ENCODE results near the gene HIGD1A. TPM values are rescaled to one million over a fixed set of nuclear protein-coding genes. Genes with fewer than 3 reads are reported as not detected.
A peak's percentile ranks its signal among the peaks of the same experiment; 100 is the strongest.

The HIGD1A gene
- total and polyA plus RNA-seq, 9 of the 15 experiments (the other 6 are each of a cell fraction or from before 2014, with no cell fraction given): 165 to 1,185 (median 333) TPM

DNA sequence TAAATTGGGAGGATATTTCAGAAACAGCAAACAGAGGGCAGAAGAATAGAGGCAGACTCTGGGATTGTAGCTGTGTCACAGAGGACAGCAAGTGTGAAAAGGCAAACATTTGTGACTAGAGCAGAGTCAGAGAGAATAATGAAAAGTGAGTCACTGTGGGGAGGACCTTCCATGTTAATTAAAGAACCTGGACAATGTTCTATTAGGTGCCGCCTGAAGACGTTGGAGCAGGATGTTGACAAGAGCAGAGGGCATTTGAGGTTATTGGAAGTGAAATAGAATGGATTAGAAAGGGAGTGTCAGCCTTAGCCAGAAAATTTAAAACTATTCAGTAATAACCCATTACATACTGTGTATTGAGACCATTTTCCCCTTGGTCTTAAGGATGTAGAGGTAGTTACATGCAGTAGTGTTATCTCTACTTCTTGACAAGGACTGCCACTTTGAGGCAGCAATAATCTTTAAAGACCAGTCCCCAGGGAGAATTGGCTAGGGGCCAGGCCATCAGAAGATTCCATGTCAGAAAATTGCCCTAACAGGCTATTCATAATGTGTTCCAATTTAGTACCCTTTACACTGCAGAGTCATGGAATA is 10.7 kb upstream of the HIGD1A start:
- Histone ChIP-seq H3K27me3 (ENCODE audit: control insufficient read depth in 2 of 2, insufficient read depth in 2 of 2, low read length in 2 of 2) (0 out of 5 replicates have a peak, but pooled peaks cover 0 to 4% of the 10 kb centered on the region in 2 experiments), H3K36me3 (ENCODE audit: control insufficient read depth, insufficient read depth, low read length) (no peaks in the 10 kb centered on the region), H2AFZ (ENCODE audit: low read depth, low read length) (no peak overlapping the region), H3K4me2 (ENCODE audit: insufficient read depth, low read length) (peak overlapping the region; percentile 5; the same call in 1 of the 2 replicates), H3K27ac (ENCODE audit: extremely low read depth, low read depth, low read length) (no peak overlapping the region), H3K9me3 (replicated peaks; ENCODE audit: control insufficient read depth, insufficient read depth, low read depth, low read length) (peaks cover 7% of the 10 kb centered on the region), H3K4me3 (no peak overlapping the region), H3K9me1 (ENCODE audit: control insufficient read depth, insufficient read depth, low read length) (no peaks in the 10 kb centered on the region), H3K9ac (ENCODE audit: insufficient read depth in 1 of 2, low read depth in 2 of 2, low read length in 2 of 2) (no peak overlapping the region), H3K4me1 (replicated peaks in 1 of 2; ENCODE audit: control insufficient read depth in 2 of 2, insufficient read depth in 2 of 2, low read length in 2 of 2) (peaks cover 4 to 21% of the 10 kb centered on the region in 2 experiments; a peak in 4 of 5 replicates), H3K79me2 (ENCODE audit: control insufficient read depth, insufficient read depth, low read length) (no peaks in the 10 kb centered on the region), H4K20me1 (replicated peaks; ENCODE audit: control insufficient read depth, insufficient read depth, low read length) (no peaks in the 10 kb centered on the region)
- ChIA-PET CTCF (ENCODE audit: low intra/inter-chr PET ratio) (no interaction called here), POLR2A (interaction anchor here (0.9 to 3.1 kb wide), 3 partner anchors 9 to 19 kb away, joined by 3 to 19 read pairs (median 4); partner anchors contain the start of gene HIGD1A)
- DNase-seq (ENCODE audit: extremely low read depth in 1 of 4, low spot score in 3 of 4) (peak in 2 of 4 experiments; percentile 82 to 89), FAIRE-seq (peak; percentile 87), ATAC-seq (peak; percentile 70)
- intact Hi-C loops (cut with micrococcal nuclease) (no loop called here), in situ Hi-C loops (cut with MboI) (no loop called here)
- BruUV-seq (replicated peaks): no TSS peak
- 44% methylated on average over 2 of the region's 2 CpGs for WGBS (ENCODE audit: insufficient coverage, low coverage, missing lambda C conversion rate)
- TF ChIP-seq SOX6 (IDR thresholded peaks at IDR 0.05) (0 out of 2 replicates have a peak, but pooled peaks have one; percentile 22), ZNF766 (CRISPR knock-in tag; conservative IDR thresholded peaks at IDR 0.05) (no peak), PCBP1 (IDR thresholded peaks at IDR 0.05; ENCODE audit: low read depth, low read length, poor library complexity, severe bottlenecking) (no peak), NUFIP1 (IDR thresholded peaks at IDR 0.05; ENCODE audit: partially characterized antibody) (no peak), FOXM1 (IDR thresholded peaks at IDR 0.05; ENCODE audit: low read depth) (no peak), FOXM1 (CRISPR knock-in tag; IDR thresholded peaks at IDR 0.05; ENCODE audit: low read depth) (no peak), CREM (IDR thresholded peaks at IDR 0.05; ENCODE audit: low read depth) (peak; percentile 37; the same call in 1 of the 2 replicates), RAD21 (CRISPR knock-in tag; conservative IDR thresholded peaks at IDR 0.05 in 1 of 2, IDR thresholded peaks at IDR 0.05 in 1 of 2) (peak in 1 of 2 experiments; percentile 33; a peak in 2 of 4 replicates), SP2 (IDR thresholded peaks at IDR 0.05; ENCODE audit: extremely low read depth, low read depth, low read length, poor library complexity, severe bottlenecking) (no peak), CBFA2T2 (conservative IDR thresholded peaks at IDR 0.05) (peak; percentile 35), RBM39 (optimal IDR thresholded peaks at IDR 0.05; ENCODE audit: low read depth, low read length) (no peak), ESRRA (IDR thresholded peaks at IDR 0.05; ENCODE audit: borderline replicate concordance, low read depth) (no peak), ZNF644 (tag; IDR thresholded peaks at IDR 0.05; ENCODE audit: low read depth) (no peak), GATA2 (CRISPR knock-in tag; IDR thresholded peaks at IDR 0.05) (0 out of 2 replicates have a peak, but pooled peaks have one; percentile 45), SIRT6 (IDR thresholded peaks at IDR 0.05; ENCODE audit: low read depth, low read length) (no peak), FIP1L1 (IDR thresholded peaks at IDR 0.05; ENCODE audit: low read depth, low read length, poor library complexity, severe bottlenecking) (no peak), MCM2 (IDR thresholded peaks at IDR 0.05; ENCODE audit: low read depth) (no peak), NFIX (CRISPR knock-in tag; IDR thresholded peaks at IDR 0.05; ENCODE audit: low read depth) (peak; percentile 69), NCOR1 (IDR thresholded peaks at IDR 0.05) (peak; percentile 31; the same call in 1 of the 2 replicates)
- TF ChIP-seq, protein P1, sequence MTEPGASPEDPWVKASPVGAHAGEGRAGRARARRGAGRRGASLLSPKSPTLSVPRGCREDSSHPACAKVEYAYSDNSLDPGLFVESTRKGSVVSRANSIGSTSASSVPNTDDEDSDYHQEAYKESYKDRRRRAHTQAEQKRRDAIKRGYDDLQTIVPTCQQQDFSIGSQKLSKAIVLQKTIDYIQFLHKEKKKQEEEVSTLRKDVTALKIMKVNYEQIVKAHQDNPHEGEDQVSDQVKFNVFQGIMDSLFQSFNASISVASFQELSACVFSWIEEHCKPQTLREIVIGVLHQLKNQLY (CRISPR knock-in tag; conservative IDR thresholded peaks at IDR 0.05): no peak
- TF ChIP-seq, protein P2, sequence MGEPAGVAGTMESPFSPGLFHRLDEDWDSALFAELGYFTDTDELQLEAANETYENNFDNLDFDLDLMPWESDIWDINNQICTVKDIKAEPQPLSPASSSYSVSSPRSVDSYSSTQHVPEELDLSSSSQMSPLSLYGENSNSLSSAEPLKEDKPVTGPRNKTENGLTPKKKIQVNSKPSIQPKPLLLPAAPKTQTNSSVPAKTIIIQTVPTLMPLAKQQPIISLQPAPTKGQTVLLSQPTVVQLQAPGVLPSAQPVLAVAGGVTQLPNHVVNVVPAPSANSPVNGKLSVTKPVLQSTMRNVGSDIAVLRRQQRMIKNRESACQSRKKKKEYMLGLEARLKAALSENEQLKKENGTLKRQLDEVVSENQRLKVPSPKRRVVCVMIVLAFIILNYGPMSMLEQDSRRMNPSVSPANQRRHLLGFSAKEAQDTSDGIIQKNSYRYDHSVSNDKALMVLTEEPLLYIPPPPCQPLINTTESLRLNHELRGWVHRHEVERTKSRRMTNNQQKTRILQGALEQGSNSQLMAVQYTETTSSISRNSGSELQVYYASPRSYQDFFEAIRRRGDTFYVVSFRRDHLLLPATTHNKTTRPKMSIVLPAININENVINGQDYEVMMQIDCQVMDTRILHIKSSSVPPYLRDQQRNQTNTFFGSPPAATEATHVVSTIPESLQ (CRISPR knock-in tag; IDR thresholded peaks at IDR 0.05): no peak
